ENCODE measurements around the gene SEMA6D.

The SEMA6D gene

GRCh38 chr15:47822048-47822447 is 104.7 kb downstream of the SEMA6D start:
- in situ Hi-C loops (cut with MboI; ENCODE audit: low sequenced_read_pairs): no loop called here

Data from HL-60/S4 treated with retinoic acid at 250 ng/mL for 4 days and 3 days (cell line).